ENCODE results near the gene LCN6. TPM values are rescaled to one million over a fixed set of nuclear protein-coding genes. Genes with fewer than 3 reads are reported as not detected.
A peak's percentile ranks its signal among the peaks of the same experiment; 100 is the strongest.

The LCN6 gene
- total RNA-seq, 1 experiment from 2014 or later: not detected

- Mint-ChIP-seq H3K27ac (no peak overlapping the region), H3K4me3 (no peak overlapping the region), H3K36me3 (peaks cover 39% of the 10 kb centered on the region), H3K4me1 (peaks cover 17% of the 10 kb centered on the region), H3K27me3 (ENCODE audit: low read depth) (no peaks in the 10 kb centered on the region), H3K9me3 (no peaks in the 10 kb centered on the region)
- ATAC-seq: peak; percentile 1
- no peak for DNase-seq (ENCODE audit: low spot score)
- ChIA-PET CTCF (interaction anchor here (0.5 to 2.9 kb wide), 5 partner anchors 10 to 119 kb away, joined by 3 to 12 read pairs (median 6); partner anchors contain the start of genes LCN10 and LCN8), POLR2A (interaction anchor here (1.0 to 1.5 kb wide), 2 partner anchors 9 to 10 kb away, joined by 4 read pairs; no protein-coding TSS in a partner anchor)
- TF ChIP-seq, protein P1, sequence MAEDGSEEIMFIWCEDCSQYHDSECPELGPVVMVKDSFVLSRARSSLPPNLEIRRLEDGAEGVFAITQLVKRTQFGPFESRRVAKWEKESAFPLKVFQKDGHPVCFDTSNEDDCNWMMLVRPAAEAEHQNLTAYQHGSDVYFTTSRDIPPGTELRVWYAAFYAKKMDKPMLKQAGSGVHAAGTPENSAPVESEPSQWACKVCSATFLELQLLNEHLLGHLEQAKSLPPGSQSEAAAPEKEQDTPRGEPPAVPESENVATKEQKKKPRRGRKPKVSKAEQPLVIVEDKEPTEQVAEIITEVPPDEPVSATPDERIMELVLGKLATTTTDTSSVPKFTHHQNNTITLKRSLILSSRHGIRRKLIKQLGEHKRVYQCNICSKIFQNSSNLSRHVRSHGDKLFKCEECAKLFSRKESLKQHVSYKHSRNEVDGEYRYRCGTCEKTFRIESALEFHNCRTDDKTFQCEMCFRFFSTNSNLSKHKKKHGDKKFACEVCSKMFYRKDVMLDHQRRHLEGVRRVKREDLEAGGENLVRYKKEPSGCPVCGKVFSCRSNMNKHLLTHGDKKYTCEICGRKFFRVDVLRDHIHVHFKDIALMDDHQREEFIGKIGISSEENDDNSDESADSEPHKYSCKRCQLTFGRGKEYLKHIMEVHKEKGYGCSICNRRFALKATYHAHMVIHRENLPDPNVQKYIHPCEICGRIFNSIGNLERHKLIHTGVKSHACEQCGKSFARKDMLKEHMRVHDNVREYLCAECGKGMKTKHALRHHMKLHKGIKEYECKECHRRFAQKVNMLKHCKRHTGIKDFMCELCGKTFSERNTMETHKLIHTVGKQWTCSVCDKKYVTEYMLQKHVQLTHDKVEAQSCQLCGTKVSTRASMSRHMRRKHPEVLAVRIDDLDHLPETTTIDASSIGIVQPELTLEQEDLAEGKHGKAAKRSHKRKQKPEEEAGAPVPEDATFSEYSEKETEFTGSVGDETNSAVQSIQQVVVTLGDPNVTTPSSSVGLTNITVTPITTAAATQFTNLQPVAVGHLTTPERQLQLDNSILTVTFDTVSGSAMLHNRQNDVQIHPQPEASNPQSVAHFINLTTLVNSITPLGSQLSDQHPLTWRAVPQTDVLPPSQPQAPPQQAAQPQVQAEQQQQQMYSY (CRISPR knock-in tag; IDR thresholded peaks at IDR 0.05): no peak
- no peak for TF ChIP-seq FOXP4 (CRISPR knock-in tag; IDR thresholded peaks at IDR 0.05)
- TF ChIP-seq MXD4 (CRISPR knock-in tag; IDR thresholded peaks at IDR 0.05; ENCODE audit: borderline replicate concordance): no peak
- peak; percentile 20; the same call in 1 of the 2 replicates for TF ChIP-seq AR (CRISPR knock-in tag; IDR thresholded peaks at IDR 0.05)
- TF ChIP-seq NFATC4 (CRISPR knock-in tag; IDR thresholded peaks at IDR 0.05): peak; percentile 61; the same call in 1 of the 2 replicates
- no peak for TF ChIP-seq ZNF396 (CRISPR knock-in tag; IDR thresholded peaks at IDR 0.05; ENCODE audit: borderline replicate concordance)
- TF ChIP-seq MYBL2 (CRISPR knock-in tag; IDR thresholded peaks at IDR 0.05): 0 out of 2 replicates have a peak, but pooled peaks have one; percentile 1
- TF ChIP-seq TEAD1 (CRISPR knock-in tag; IDR thresholded peaks at IDR 0.05): peak; percentile 61; the same call in 1 of the 2 replicates
Observed at GRCh38 chr9:136723362-136723976, 24.9 kb downstream of the LCN6 start.

GRCh38 chr9:136722969-136723356 is 25.4 kb downstream of the LCN6 start:
- ATAC-seq (peak; percentile 1), DNase-seq (ENCODE audit: low spot score) (no peak)
- H3K4me1 Mint-ChIP-seq: peaks cover 17% of the 10 kb centered on the region
- ChIA-PET CTCF (interaction anchor here (1.2 to 2.9 kb wide), 4 partner anchors 10 to 51 kb away, joined by 5 to 12 read pairs (median 8); partner anchors contain the start of genes LCN10 and LCN8), POLR2A (interaction anchor here (0.6 to 1.5 kb wide), 2 partner anchors 9 to 48 kb away, joined by 4 to 6 read pairs; no protein-coding TSS in a partner anchor)
- no peaks in the 10 kb centered on the region for H3K9me3 Mint-ChIP-seq
- H3K36me3 Mint-ChIP-seq: peaks cover 39% of the 10 kb centered on the region
- no peak overlapping the region for H3K4me3 Mint-ChIP-seq
- no peaks in the 10 kb centered on the region for H3K27me3 Mint-ChIP-seq (ENCODE audit: low read depth)
- no peak overlapping the region for H3K27ac Mint-ChIP-seq
- TF ChIP-seq, protein P2, sequence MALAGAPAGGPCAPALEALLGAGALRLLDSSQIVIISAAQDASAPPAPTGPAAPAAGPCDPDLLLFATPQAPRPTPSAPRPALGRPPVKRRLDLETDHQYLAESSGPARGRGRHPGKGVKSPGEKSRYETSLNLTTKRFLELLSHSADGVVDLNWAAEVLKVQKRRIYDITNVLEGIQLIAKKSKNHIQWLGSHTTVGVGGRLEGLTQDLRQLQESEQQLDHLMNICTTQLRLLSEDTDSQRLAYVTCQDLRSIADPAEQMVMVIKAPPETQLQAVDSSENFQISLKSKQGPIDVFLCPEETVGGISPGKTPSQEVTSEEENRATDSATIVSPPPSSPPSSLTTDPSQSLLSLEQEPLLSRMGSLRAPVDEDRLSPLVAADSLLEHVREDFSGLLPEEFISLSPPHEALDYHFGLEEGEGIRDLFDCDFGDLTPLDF (CRISPR knock-in tag; IDR thresholded peaks at IDR 0.05): no peak
- TF ChIP-seq USF1 (CRISPR knock-in tag; IDR thresholded peaks at IDR 0.05) (no peak), MYBL2 (CRISPR knock-in tag; IDR thresholded peaks at IDR 0.05) (0 out of 2 replicates have a peak, but pooled peaks have one; percentile 29), ZNF671 (CRISPR knock-in tag; IDR thresholded peaks at IDR 0.05) (no peak; the same call in 1 of the 2 replicates), OVOL2 (CRISPR knock-in tag; IDR thresholded peaks at IDR 0.05; ENCODE audit: borderline replicate concordance) (no peak), CREM (CRISPR knock-in tag; IDR thresholded peaks at IDR 0.05) (no peak; the same call in 1 of the 2 replicates), ZNF219 (CRISPR knock-in tag; IDR thresholded peaks at IDR 0.05; ENCODE audit: borderline replicate concordance) (no peak), ZNF423 (CRISPR knock-in tag; IDR thresholded peaks at IDR 0.05) (no peak), JAZF1 (CRISPR knock-in tag; IDR thresholded peaks at IDR 0.05) (no peak), AR (CRISPR knock-in tag; IDR thresholded peaks at IDR 0.05) (0 out of 2 replicates have a peak, but pooled peaks have one; percentile 50), ZNF512 (CRISPR knock-in tag; IDR thresholded peaks at IDR 0.05; ENCODE audit: borderline replicate concordance) (no peak), GTF2I (CRISPR knock-in tag; conservative IDR thresholded peaks at IDR 0.05) (no peak)

Data from WTC11 (cell line).